Activated CD8-positive, alpha-beta memory T cell treated with anti-CD3 and anti-CD28 coated beads for 4 hours (primary cell): ENCODE results near the gene HP1BP3.

Experiments used
- DNase-seq, 2 donors: peaks; one replicate each; pipeline ENCODE4 v3.0.0-alpha.2; 2020; ENCODE audit warnings: low read depth in 2 of 2

Gene HP1BP3

GRCh38 chr1:20770314-20771087, 16.6 kb downstream of the HP1BP3 start:
- no peak for DNase-seq

- no peak for DNase-seq
Observed at GRCh38 chr1:20767271-20767670, 19.8 kb downstream of the HP1BP3 start.

- no peak for DNase-seq
Observed at GRCh38 chr1:20763417-20763816, 23.7 kb downstream of the HP1BP3 start.

GRCh38 chr1:20760322-20760721, 26.8 kb downstream of the HP1BP3 start:
- no peak for DNase-seq

GRCh38 chr1:20753589-20753988, 33.5 kb downstream of the HP1BP3 start:
- DNase-seq, result no peak

- no peak for DNase-seq
Observed at GRCh38 chr1:20751462-20751990, 35.6 kb downstream of the HP1BP3 start.

- no peak for DNase-seq
Observed at GRCh38 chr1:20742671-20743070, 44.4 kb downstream of the HP1BP3 start.

- DNase-seq, result no peak
Observed at GRCh38 chr1:20740781-20741180, 46.3 kb downstream of the HP1BP3 start.

- DNase-seq, result no peak
Observed at GRCh38 chr1:20739225-20739624, 47.9 kb downstream of the HP1BP3 start.

- no peak for DNase-seq
Observed at GRCh38 chr1:20735581-20736111, 51.5 kb downstream of the HP1BP3 start.

- DNase-seq, result no peak
Observed at GRCh38 chr1:20733360-20733975, 53.6 kb downstream of the HP1BP3 start.

GRCh38 chr1:20732588-20733359, 54.3 kb downstream of the HP1BP3 start, which contains the start of gene SH2D5:
Gene SH2D5 (minus strand): TSS chr1:20732703. CDS start chr1:20728044, 4,659 bp downstream.
- peak; percentile 48 to 73 for DNase-seq

GRCh38 chr1:20732071-20732587, 55.0 kb downstream of the HP1BP3 start:
- DNase-seq, result peak; percentile 40 to 50

- no peak for DNase-seq
Observed at GRCh38 chr1:20731057-20731991, 55.8 kb downstream of the HP1BP3 start.

GRCh38 chr1:20730690-20731056, 56.4 kb downstream of the HP1BP3 start:
- DNase-seq, result no peak

GRCh38 chr1:20729990-20730689, 57.0 kb downstream of the HP1BP3 start:
- no peak for DNase-seq

GRCh38 chr1:20729155-20729931, 57.8 kb downstream of the HP1BP3 start:
- no peak for DNase-seq

GRCh38 chr1:20728371-20729154, 58.5 kb downstream of the HP1BP3 start:
- no peak for DNase-seq
